Fibroblast of skin of left biceps (primary cell): ENCODE measurements around the gene ETF1.

Experiments used
- DNase-seq, 2 experiments: peaks; one replicate each; pipeline ENCODE4 v3.0.0-alpha.2; 2013; ENCODE audit warnings: low read depth in 2 of 2

ETF1 gene

DNA sequence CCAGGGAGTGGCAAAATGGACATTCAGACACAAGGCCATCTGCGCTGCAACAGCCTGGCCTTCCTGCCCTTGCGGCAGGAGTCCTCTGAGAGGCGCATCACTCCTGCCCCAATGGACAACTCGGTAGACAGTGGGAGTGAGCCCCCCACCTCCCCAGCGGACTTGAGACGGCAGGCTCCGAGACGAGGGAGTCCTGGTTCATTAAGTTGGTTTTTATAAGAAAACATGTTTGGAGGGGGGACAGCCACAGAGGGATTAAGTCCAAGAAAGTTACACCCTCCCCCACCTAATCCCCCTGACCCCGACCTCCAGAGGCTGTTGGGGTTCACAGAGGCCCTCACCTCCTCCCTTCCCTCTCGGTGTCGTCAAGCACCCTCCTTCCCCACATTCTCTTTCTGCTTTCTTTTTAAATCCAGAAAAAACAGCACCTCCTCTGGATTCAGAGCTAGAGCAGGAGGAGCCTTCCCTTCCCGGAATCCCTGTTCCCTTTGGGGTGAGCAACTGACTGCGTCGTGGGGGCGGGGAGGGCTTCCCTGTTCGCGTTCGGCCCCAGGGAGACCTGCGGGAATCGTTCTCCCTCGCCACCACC is 79.5 kb downstream of the ETF1 start:
- no peak for DNase-seq

DNA sequence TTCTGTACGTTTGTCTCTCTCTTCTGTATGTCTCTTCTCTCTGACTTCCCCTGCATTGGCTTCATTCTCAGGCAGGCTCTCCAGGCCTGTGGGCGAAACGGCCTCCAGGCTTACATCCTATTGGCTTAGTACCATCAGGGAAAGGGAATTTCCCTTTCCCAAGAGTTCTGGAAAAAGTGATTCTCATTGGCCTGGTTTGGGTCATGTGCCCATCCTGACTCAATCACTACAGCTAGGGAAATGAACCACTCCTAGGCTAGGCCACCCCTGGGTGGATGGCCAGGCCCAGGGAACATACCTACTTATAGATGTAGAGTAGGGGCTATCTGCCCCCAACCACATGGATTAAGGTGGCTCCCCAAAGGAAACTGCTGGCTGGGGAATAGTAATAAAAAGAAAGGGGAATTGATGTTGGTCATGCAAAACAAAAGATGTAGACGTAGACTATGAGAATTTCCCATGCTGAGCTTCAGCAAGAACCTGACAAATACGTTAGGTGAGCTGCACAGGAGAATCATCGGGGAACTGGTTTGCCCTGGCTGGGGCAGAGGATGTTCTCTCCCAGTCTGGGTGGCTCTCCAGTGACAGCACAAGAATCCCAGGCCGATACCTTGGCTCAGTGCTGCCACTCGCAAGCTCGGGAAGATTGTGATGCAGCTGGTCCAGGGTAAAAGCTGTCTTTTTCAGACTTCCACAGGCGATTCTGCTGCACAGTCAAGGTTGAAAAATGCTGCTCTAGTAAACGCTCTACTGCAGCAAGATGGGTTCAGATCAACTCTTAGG is 81.5 kb downstream of the ETF1 start:
- DNase-seq: peak in 1 of 2 experiments; percentile 18

DNA sequence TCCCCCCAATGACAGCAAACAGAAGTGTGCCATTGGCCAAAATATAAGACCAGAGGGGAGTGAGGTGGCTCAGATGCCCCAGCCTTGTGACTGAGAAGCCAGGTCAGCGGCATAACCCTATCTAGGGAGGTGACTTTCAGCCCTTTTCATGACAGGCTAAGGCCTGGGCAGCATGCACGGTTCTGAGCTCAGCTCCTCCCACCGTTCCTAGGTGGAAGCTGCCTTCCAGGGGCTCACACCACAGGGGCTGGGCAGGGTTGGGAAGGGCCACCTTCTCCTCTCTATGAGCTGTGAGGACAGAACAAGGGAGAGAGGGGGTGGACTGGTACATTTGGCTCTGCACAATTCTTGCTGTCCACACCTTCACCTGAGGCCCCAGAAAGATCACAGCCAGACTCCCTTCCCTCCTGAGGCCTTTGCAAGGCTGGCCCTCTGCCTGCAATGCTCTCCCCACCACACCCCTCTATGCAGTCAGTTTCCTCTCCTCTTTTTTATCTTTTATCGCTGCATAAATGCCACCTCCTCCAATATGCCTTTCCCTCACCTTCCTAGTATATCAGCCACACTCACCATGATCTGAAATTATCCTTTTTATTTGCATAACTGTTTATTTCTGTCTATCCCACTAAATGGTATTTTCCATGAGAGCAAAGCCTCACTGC is 82.9 kb downstream of the ETF1 start:
- no peak for DNase-seq

DNA sequence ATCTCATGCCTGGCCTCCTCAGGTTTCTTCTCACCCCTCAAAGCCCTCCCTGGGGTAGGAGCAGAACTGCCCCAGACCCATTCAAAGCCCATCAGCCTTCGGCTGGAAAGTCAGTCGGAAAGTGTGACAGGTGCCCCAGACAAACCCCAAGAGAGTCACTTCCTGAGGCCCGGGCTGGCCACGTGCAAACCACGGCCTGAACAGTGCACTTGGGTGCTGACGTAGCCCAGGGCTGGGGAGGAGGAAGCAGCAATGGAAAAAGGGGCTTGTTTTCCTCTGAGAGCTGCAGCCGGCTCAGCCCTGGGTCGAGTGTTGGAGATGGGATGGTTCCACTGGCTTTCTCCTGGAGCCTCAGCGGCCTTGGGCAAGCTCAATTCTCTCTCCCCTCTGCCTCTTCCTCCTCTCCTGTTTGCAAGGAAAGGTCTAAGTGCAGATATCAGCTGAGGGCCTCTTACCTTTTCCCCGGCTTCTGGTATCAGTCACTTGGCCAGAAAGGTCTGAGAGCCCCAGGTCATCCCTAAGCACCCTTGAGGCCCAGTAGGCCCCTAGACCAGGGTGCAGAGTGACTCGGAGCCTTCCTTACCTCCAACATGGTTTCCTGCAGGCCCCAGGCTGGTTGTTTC is 83.6 kb downstream of the ETF1 start:
- no peak for DNase-seq

DNA sequence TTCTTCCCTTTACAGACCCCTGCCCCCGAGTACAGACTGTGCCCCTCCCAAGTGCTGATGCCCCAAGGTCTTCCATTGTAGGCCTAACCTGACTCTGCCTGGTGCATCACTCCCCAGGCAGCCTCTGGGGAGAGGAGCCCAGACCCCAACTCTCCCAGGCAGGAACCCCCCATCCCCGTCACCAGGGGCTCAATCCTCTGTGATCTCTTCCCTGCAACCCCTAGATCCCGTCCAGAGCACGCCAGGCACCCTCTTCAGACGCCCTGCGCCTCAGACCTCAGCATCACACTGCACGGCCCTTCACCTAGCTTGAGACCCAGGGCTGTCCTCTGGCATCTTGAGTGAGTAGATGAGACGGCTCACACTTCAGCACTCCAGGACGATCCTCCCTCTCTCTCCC is 84.2 kb downstream of the ETF1 start:
- DNase-seq: no peak

DNA sequence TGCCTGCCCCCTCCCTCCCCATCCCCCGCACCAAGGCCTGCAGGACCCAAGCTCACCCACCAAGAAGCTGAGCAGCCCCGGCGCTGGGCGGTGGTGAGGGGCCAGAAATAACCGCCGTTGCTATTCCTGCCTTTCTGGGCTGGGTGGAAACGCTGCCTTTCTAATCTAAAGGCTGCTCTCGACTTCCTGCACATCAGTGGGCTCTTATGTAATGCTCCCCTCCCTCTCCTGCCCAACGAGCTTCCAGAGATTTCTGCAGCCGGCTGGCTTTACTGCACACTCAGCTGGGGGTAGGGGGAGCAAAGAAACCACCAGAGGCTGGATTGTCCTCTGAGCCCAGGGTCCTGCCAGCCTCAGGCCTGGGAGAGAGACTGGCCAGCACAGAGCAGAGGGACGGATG is 84.7 kb downstream of the ETF1 start:
- no peak for DNase-seq

DNA sequence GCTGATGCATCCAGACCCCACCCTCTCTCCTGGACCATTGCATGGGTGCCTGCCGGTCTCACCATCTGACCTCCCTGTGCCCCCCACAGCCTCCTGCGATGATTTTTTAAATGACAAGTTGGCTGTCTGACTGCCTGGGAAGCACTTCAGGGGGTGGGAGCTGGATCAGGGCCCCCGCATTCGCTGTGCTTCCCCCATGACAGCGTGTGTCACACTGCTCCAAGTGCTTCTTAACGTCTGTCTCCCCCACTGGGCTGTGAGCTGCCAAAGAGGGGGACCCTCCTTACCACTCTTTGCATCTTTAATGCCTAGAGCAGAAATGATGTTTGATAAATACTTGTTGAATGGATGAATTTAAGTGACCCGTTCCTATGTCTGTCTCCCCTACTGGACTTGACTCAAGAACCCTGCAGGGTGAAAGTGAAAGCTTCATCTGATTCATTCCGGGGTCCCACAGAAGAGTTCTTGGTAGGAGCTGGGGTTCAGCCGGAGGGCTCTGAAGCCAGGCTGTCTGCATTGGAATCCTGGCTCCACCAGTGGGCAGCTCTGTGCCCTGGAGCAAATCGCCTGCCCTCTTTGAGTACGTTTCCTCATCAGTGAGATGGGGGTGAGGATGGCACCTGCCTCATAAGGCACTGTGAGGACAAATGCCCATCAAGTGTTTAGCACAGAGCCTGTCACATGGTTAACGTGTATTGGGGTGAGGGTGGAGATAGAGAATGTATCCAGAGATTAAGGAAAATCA is 85.3 kb downstream of the ETF1 start:
- DNase-seq: no peak
